Subcutaneous adipose tissue (tissue), 4 donors: ENCODE measurements around the gene ARL16. TPM values are rescaled to one million over a fixed set of nuclear protein-coding genes. Genes with fewer than 3 reads are reported as not detected.

ENCODE experiments used
- CTCF ChIP-seq: fragments of 450-650 bp; IDR thresholded peaks from one replicate; pipeline ENCODE4 v1.5.1; 2016; ENCODE audit warnings: low read depth, mild to moderate bottlenecking, control low read depth, antibody characterized with exemption, moderate library complexity
- total RNA-seq, 4 donors: library from RNA; depleted of rRNA; stranded (reverse); fragments of >200 nt; gene quantifications; one replicate each; pipeline ENCODE4 v1.1.0, GENCODE V29; 2016

The ARL16 gene
- total RNA-seq, 4 donors from 2014 or later: 13.2 to 40.3 (median 36.4) TPM

DNA sequence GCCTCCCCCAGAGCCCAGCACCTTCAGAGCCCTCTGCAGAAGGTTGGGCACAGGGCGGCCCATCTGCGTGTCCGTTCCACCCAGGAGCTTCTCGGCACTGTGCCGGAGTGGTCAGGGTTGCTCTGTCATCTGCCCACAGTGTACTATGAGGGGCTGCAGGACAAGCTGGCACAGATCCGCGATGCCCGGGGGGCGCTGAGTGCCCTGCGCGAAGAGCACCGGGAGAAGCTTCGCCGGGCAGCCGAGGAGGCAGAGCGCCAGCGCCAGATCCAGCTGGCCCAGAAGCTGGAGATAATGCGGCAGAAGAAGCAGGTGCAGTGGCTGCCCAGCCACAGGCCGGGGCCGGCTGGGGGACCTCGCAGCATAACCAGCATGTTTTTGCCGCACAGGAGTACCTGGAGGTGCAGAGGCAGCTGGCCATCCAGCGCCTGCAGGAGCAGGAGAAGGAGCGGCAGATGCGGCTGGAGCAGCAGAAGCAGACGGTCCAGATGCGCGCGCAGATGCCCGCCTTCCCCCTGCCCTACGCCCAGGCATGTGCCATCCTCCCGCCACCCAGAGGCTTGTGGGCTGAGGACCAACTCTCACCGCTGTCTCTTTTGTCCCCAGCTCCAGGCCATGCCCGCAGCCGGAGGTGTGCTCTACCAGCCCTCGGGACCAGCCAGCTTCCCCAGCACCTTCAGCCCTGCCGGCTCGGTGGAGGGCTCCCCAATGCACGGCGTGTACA is 12.8 kb upstream of the ARL16 start:
- TF ChIP-seq CTCF: no peak

- TF ChIP-seq CTCF: no peak
Observed at GRCh38 chr17:81695801-81696200, 12.2 kb upstream of the ARL16 start.

- no peak for TF ChIP-seq CTCF
Observed at GRCh38 chr17:81695211-81695610, 11.6 kb upstream of the ARL16 start.

DNA sequence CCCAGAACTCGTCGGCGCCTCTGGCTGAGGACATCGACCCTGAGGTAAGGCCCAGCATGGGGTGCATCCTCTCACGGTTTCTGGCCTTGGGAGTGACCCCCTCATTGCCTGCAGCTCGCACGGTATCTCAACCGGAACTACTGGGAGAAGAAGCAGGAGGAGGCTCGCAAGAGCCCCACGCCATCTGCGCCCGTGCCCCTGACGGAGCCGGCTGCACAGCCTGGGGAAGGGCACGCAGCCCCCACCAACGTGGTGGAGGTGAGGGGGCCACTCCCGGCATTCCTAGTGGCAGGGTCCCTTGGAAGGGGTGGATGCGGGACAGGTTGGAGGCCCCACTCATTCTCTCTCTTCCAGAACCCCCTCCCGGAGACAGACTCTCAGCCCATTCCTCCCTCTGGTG is 11.2 kb upstream of the ARL16 start:
- TF ChIP-seq CTCF: no peak

DNA sequence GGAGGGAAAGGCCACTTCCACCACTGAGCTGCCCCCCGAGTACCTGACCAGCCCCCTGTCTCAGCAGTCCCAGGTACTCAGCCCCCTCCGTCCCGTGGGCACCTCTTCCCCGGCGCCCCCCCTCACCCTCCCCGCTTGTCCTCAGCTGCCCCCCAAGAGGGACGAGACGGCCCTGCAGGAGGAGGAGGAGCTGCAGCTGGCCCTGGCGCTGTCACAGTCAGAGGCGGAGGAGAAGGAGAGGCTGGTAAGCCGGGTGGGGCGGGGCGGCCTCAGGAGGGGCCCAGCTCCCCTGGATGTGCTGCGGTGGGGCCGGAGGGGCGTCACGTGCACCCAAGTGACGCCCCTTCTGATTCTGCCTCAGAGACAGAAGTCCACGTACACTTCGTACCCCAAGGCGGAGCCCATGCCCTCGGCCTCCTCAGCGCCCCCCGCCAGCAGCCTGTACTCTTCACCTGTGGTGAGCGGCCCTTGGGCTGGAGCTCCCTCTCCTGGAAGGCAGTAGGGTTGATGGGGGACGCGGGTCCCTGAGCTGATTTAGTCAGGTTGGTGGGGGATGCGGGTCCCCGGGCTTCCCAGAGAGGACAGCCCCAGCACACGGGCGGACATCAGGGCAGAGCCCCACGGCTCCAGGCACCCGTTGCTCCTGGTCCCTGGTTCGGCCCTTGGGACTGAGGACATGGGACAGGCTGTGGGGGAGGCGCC is 10.1 kb upstream of the ARL16 start:
- TF ChIP-seq CTCF: no peak

GRCh38 chr17:81691608-81692007 is 8.0 kb upstream of the ARL16 start:
- no peak for TF ChIP-seq CTCF

DNA sequence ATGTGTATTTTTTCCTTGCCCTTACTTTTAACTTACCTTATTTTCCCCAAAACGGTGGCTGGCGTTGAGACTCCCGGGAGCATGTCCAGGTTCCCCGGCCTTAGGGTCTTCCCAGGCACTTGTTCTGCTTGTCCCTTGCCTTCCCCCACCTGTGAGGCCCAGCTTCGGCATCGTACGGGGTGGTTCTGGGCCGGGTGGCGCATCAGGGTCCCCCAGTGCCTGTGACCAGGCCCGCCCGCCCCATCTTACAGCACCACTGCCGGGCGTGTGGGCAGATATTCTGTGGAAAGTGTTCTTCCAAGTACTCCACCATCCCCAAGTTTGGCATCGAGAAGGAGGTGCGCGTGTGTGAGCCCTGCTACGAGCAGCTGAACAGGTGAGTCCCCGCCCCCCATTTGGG is 7.6 kb upstream of the ARL16 start:
- TF ChIP-seq CTCF: no peak
